Right ventricle myocardium superior (tissue), 1 donor: Measurements from ENCODE around the gene MELTF. TPM values are rescaled to one million over a fixed set of nuclear protein-coding genes. Genes with fewer than 3 reads are reported as not detected.

Source experiments
- ATAC-seq: fragments of 200-7000 bp; cut with Tn5 transposase; one replicate; pipeline ENCODE4 v1.9.1; 2020; ENCODE audit warnings: mild to moderate bottlenecking; ENCODE audit not compliant: poor library complexity
- DNase-seq: peaks from one replicate; pipeline ENCODE4 v3.0.0-alpha.2; 2020
- intact Hi-C: fragments of 100-400 bp; cut with DNase I; formaldehyde crosslinking; loops from one replicate; pipeline ENCODE4 v1.11.2; 2022
- total RNA-seq: library from RNA; stranded (reverse); fragmentation: NEBNext Ultra II Directional; extraction: Animal tissue kit (Norgen Biotek cat#: 25700); gene quantifications from one replicate; pipeline ENCODE4 v1.2.1, GENCODE V29; 2021
- donor health status: DM: no; HTN: yes; CAD: no; lungs with severe emphysema.

MELTF gene
- total RNA-seq, 1 donor from 2014 or later, result 3.1 TPM

- no peak for ATAC-seq
- no peak for DNase-seq
- intact Hi-C loops, result no loop called here
These were observed 1.5 kb downstream of the MELTF start for GRCh38 chr3:197027896-197028727.

DNA sequence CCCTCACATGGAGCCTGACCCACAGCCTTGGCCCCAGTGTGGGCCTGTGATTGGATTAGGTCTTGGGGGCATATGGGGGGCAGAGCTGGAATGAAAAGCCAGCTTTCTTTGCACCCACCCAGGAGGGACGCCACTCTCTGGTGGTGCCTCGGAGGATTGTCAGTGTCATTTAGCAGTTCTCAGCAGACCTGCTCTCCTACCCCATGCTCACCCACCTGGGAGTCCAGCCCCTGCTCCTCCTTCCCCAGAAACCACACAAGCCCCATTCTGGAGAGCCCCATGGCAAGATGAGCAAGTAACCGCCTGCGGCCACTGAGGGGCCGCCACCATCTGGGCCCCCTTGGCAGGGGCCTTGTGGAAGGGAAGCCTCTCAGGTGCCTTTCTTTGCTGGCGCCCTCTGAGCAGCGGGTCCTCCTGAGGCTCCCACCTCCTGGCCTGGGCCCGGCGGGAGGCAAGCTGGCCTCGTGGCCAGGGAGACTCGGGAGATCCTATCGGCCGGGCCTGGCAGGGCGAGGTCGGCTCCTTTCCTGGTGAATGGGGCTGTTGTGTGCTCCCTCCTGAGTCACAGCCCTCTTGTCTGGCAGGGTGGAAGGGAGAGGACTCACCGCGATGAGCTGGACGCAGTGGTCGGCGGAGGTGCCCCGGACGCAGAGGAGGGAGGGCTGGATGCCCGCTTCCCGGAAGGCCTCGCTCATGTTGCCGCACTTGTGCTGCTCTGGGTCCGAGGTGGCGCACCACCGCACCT, 2.3 kb downstream of the MELTF start:
- intact Hi-C loops, result no loop called here
- ATAC-seq (no peak), DNase-seq (no peak)

DNA sequence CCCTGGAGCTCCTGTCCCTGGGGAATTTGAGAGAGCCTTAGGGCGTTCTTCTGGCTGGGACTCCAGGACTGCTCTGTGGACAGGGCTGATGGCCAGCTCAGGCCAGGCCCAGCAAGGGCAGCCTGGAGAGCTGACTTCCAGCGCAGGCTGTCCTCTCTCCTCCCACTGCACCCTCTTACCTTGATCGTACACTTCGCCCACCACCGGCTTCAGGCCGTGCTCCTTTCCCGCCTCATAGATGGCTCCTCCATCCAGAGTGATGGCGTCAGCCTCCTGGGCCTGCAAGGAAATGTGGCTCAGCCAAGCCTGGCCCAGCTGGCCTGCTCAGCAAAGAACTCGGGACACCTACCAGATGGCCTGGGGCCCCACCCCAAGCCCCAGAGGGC, 3.1 kb downstream of the MELTF start:
- ATAC-seq (no peak), DNase-seq (no peak)

GRCh38 chr3:197025736-197026480, 3.7 kb downstream of the MELTF start:
- DNase-seq, result no peak
- intact Hi-C loops, result no loop called here
- no peak for ATAC-seq

More for the DNA sequence above, 3.1 kb downstream of the MELTF start:
- intact Hi-C loops, result no loop called here

- intact Hi-C loops, result no loop called here
These were observed 4.5 kb downstream of the MELTF start for GRCh38 chr3:197024881-197025735.

GRCh38 chr3:197023998-197024651, 5.5 kb downstream of the MELTF start:
- ATAC-seq (no peak), DNase-seq (no peak)
- intact Hi-C loops, result no loop called here

More at GRCh38 chr3:197024881-197025735, 4.5 kb downstream of the MELTF start:
- DNase-seq (no peak), ATAC-seq (no peak)

DNA sequence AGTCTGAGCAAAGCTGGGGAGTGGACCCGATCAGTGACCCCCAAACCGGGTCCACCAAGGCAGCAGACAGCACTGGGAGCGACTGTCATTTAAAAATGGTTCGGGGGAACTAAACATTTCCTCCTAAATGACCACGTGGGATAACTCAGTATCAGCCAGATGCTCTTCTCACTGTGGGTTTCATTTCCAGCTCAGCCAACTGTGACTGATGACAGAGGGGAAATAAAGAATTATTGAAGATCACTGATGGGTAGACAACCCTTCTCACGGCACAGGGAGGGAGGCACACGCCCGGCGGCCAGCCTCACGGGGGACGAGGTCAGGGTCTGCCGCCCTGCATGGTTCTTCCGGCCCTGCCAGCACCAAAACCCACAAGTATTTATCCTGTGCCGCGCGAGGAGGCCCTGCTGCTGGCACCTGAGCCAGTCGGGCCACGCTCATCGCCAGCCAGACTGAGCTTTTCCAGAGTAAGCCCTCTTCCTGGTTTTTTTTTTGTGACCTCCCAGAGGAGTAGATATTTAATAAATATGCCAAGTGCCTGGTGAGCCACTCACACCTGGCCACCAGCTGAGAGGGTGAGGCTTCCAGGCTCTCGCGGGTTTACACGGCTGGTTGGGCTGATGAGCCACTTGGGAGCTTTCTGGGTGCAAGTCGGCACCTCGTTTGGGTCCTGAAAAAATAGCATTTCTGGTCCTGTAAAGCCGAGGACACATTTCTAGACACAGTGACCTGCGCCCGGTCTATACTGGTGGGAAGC, 6.2 kb downstream of the MELTF start:
- ATAC-seq (no peak), DNase-seq (peak; percentile 30)
- intact Hi-C loops, result no loop called here

GRCh38 chr3:197022405-197023231, 7.0 kb downstream of the MELTF start:
- intact Hi-C loops, result no loop called here
- ATAC-seq, result no peak
- DNase-seq, result no peak

DNA sequence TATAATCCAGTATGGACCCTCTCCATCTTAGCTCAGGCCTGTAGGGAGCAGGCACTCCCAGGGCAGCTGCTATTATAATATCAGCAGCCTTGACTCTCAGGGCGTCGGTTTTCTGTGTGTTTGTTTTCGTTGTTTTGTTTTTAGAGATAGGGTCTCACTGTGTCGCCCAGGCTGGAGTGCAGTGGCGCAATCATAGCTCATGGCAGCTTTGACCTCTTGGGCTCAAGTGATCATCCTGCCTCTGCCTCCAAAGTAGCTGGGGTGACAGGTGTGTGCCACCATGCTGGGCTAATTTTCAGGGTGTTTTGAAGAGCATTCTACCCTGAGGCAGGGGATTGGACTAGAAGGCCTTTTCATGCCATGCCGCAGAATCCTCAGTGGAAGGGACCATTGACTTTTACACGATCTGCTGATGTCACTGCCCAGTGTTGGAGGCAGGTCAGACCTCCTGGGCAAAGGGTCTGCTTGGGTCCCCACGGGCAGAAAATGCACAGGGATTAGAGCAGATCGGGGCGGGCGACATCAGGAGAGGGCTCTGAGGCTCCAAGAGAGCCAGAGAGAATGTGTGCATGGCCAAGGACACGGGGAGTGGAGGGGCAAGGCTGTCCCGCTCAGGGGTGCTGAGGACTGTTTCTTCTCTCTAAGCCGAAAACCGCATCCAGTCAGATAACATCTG, 7.8 kb downstream of the MELTF start:
- ATAC-seq, result no peak
- intact Hi-C loops, result no loop called here
- DNase-seq, result peak; percentile 23

- peak; percentile 39 for DNase-seq
- no peak for ATAC-seq
- intact Hi-C loops, result no loop called here
These were observed 8.4 kb downstream of the MELTF start for GRCh38 chr3:197021231-197021630.

DNA sequence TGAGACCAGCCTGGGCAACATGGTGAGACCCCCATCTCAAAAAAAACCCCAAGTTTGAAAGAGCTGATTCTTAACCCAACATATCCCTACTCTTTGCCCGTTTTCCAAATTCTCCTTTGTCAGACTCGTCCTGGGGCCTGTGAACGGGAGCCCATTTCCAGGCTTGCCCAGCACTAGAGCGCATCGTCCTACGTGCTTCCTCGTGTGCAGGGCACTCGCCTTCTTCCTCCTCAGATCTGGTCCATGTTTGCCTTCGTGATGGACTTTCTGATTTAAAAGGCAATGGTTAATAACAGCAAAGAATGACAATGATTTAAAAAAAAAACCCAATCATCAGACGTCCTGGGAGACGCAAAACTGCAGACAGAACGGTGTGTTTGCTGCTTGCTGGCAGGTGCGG, 10.1 kb downstream of the MELTF start:
- DNase-seq, result no peak
- no peak for ATAC-seq
- intact Hi-C loops, result no loop called here

DNA sequence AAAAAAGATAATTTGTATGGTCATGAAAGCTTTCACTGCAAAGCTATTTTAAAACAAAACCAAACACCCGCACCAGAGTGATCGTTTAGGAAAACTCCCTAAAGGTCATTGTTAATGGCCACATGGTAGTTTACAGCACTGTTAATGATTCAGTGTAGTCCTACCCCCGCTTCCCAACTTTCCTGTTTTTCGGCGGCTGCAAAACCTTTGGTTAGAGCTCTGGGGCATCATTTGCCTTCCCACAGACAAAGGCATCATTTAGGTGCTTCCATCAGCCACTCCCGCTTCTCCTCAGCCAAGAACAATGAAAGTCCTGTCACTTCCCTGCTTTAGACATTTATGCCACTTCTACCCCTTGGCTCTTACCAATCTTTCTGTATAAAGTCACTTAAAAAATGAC, 10.6 kb downstream of the MELTF start:
- ATAC-seq, result no peak
- intact Hi-C loops, result no loop called here
- DNase-seq, result no peak

DNA sequence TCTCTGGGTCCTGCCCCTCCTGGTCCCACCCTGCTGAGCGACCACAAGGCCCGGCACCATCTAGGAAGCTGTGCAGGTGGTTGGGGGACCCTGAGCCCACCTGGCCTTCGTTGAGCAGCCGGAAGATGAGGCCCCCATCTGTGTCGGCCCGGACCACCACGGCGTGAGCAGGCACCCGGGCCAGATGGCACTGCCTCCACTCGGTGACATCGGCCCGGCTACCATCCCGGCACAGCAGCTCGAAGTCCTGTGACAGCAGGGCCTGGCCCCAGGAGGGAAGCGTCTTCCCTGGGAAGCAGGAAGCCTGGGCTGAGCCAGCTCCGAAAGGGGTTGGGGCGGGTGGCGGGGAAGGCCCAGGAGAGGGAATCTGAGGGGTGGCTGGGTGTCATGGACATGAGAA, 12.6 kb downstream of the MELTF start:
- DNase-seq (peak; percentile 30), ATAC-seq (no peak)
- intact Hi-C loops, result no loop called here

DNA sequence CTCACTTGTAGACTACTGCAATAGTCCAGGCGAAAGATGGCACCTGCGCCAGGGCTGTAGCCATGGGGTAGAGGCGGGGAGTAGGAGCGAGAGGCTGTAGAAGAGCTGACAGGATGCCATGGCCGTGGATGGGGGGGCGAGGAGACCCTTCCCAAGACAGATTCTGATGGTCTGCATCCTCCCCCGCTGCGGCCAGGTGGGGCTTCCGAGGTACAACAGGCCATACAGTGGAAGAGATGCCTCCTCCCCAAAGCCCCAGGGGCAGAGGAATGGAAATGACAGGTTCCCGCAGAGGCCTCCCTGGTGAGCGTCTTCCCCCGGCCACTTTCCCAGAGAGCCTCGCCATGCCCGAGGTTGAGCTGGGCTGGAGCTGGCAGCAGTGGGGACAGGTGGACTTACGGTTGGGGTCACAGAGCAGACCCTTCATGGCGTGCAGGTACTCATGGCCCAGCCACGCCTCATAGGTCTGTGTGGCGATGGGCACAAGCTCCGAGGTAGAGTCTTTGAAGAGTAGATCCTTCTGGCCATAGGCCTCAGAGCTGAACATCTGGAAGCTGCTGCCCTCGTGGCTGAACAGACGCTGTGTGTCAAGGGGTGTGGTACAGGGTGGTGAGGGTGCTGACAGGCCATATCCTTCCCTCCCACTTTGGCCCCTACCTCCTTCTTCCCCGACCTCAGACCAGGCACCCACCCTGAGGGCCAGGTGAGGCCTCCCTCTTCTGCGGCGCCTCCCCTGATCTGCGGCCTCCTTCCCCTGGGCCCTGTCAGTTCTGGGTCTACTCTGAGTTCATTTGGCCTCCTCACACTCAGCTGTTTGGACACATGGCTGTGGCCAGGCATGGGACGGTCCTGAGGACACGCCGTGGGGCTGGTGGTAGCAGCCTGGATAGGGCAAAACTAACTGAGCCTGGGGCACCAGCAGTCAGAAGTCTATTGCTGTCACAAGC, 13.6 kb downstream of the MELTF start:
- DNase-seq (peak; percentile 35), ATAC-seq (no peak)
- intact Hi-C loops, result no loop called here

DNA sequence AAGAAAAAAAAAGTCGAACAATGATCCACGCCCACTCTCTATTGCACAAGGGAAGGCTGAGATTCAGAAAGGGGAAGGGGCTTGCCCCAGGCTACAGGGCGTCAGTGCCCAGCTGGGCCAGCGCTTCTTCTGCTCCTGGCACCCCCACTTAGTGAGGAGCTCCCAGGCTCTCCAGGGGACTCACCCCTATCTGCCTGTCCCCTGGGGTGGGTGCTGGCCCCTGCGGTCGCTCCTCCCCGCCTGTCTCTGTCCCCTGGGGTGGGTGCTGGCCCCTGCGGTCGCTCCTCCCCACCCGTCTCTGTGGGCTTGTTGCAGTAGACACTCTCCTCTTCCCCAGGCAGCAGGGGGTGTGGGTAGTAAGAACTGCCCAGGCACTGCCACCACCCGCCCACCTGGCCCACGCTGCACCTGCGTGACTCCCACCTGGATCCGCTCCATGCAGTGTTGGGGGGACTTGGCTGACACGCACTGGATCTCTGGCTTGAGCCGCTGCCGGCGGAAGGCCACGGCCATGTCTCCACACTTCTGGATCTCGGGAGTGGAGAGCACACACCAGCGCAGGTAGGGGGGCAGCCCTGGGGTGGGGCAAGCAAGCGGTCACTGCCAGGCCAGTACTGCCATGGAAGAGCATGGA, 14.6 kb downstream of the MELTF start:
- ATAC-seq (no peak), DNase-seq (peak; percentile 31)
- intact Hi-C loops, result no loop called here
